ENCODE results near the gene ARHGAP45.
"Not testable (repeated sequence)": the region's sequence is repeated elsewhere in the genome, so short reads cannot be mapped to it uniquely, and the experiment has no call there.

The ARHGAP45 gene

GRCh38 chr19:1126984-1127760 lies 60.2 kb downstream of the ARHGAP45 start:
- no peak overlapping the region for H3K27ac ChIP-seq (ENCODE audit: low read length)
- peaks cover 27% of the 10 kb centered on the region; the same call in 1 of the 2 replicates for H3K79me2 ChIP-seq (ENCODE audit: low read length)
- H3K36me3 ChIP-seq (replicated peaks; ENCODE audit: low read depth, low read length) = peaks cover 36% of the 10 kb centered on the region
- no peak overlapping the region for H2AFZ ChIP-seq (ENCODE audit: low read depth, low read length)
- no peaks in the 10 kb centered on the region for H3K9me3 ChIP-seq (ENCODE audit: insufficient read depth, low read length)
- H3K4me2 ChIP-seq (ENCODE audit: low read length) = no peak overlapping the region
- TF ChIP-seq CTCF (IDR thresholded peaks at IDR 0.05; ENCODE audit: low read depth, low read length) (no peak), EZH2phosphoT487 (IDR thresholded peaks at IDR 0.05; ENCODE audit: low read depth) (no peak)
- no peak overlapping the region for H3K4me3 ChIP-seq (ENCODE audit: low read length)
- peaks cover 13% of the 10 kb centered on the region for H3K4me1 ChIP-seq (ENCODE audit: low read length)
- no peak overlapping the region for H3K9ac ChIP-seq (ENCODE audit: low read length)
- peaks cover 29% of the 10 kb centered on the region; the same call in 1 of the 2 replicates for H4K20me1 ChIP-seq (ENCODE audit: insufficient read depth, low read length)
- no peaks in the 10 kb centered on the region for H3K27me3 ChIP-seq (ENCODE audit: low read depth, low read length)

- Histone ChIP-seq H4K20me1 (ENCODE audit: insufficient read depth, low read length) (peaks cover 25% of the 10 kb centered on the region; the same call in 1 of the 2 replicates), H3K9me3 (ENCODE audit: insufficient read depth, low read length) (no peaks in the 10 kb centered on the region), H3K79me2 (ENCODE audit: low read length) (peaks cover 29% of the 10 kb centered on the region; the same call in 1 of the 2 replicates), H3K27ac (ENCODE audit: low read length) (no peak overlapping the region), H3K36me3 (replicated peaks; ENCODE audit: low read depth, low read length) (peaks cover 28% of the 10 kb centered on the region), H3K4me1 (ENCODE audit: low read length) (peaks cover 22% of the 10 kb centered on the region), H3K27me3 (ENCODE audit: low read depth, low read length) (no peaks in the 10 kb centered on the region), H3K4me2 (ENCODE audit: low read length) (no peak overlapping the region), H2AFZ (ENCODE audit: low read depth, low read length) (no peak overlapping the region), H3K9ac (ENCODE audit: low read length) (no peak overlapping the region), H3K4me3 (ENCODE audit: low read length) (no peak overlapping the region)
- no peak for TF ChIP-seq EZH2phosphoT487 (IDR thresholded peaks at IDR 0.05; ENCODE audit: low read depth)
- no peak for TF ChIP-seq CTCF (IDR thresholded peaks at IDR 0.05; ENCODE audit: low read depth, low read length)
Measured at GRCh38 chr19:1128106-1128505, 61.1 kb downstream of the ARHGAP45 start.

GRCh38 chr19:1129084-1129483 lies 62.1 kb downstream of the ARHGAP45 start:
- H3K4me2 ChIP-seq (ENCODE audit: low read length); H3K9me3 ChIP-seq (ENCODE audit: insufficient read depth, low read length); H3K4me3 ChIP-seq (ENCODE audit: low read length); H3K27me3 ChIP-seq (ENCODE audit: low read depth, low read length); H3K9ac ChIP-seq (ENCODE audit: low read length); H3K27ac ChIP-seq (ENCODE audit: low read length); H2AFZ ChIP-seq (ENCODE audit: low read depth, low read length): not testable (repeated sequence)
- Histone ChIP-seq H3K79me2 (ENCODE audit: low read length) (peaks cover 30% of the 10 kb centered on the region; the same call in 1 of the 2 replicates), H4K20me1 (ENCODE audit: insufficient read depth, low read length) (peaks cover 22% of the 10 kb centered on the region; the same call in 1 of the 2 replicates), H3K4me1 (ENCODE audit: low read length) (peaks cover 29% of the 10 kb centered on the region), H3K36me3 (replicated peaks; ENCODE audit: low read depth, low read length) (peaks cover 20% of the 10 kb centered on the region)

GRCh38 chr19:1129535-1129934 lies 62.6 kb downstream of the ARHGAP45 start:
- no peak overlapping the region for H3K4me2 ChIP-seq (ENCODE audit: low read length)
- no peak overlapping the region for H2AFZ ChIP-seq (ENCODE audit: low read depth, low read length)
- TF ChIP-seq EZH2phosphoT487 (IDR thresholded peaks at IDR 0.05; ENCODE audit: low read depth) (no peak), CTCF (IDR thresholded peaks at IDR 0.05; ENCODE audit: low read depth, low read length) (no peak)
- no peak overlapping the region for H3K27ac ChIP-seq (ENCODE audit: low read length)
- peaks cover 22% of the 10 kb centered on the region; the same call in 1 of the 2 replicates for H4K20me1 ChIP-seq (ENCODE audit: insufficient read depth, low read length)
- peaks cover 29% of the 10 kb centered on the region for H3K4me1 ChIP-seq (ENCODE audit: low read length)
- no peak overlapping the region for H3K4me3 ChIP-seq (ENCODE audit: low read length)
- H3K9ac ChIP-seq (ENCODE audit: low read length) = no peak overlapping the region
- H3K9me3 ChIP-seq (ENCODE audit: insufficient read depth, low read length) = no peaks in the 10 kb centered on the region
- H3K79me2 ChIP-seq (ENCODE audit: low read length) = peaks cover 30% of the 10 kb centered on the region; the same call in 1 of the 2 replicates
- peaks cover 16% of the 10 kb centered on the region for H3K36me3 ChIP-seq (replicated peaks; ENCODE audit: low read depth, low read length)
- no peaks in the 10 kb centered on the region for H3K27me3 ChIP-seq (ENCODE audit: low read depth, low read length)
